ENCODE measurements around the gene ZNF331.
A peak's percentile ranks its signal among the peaks of the same experiment; 100 is the strongest.

The ZNF331 gene

DNA sequence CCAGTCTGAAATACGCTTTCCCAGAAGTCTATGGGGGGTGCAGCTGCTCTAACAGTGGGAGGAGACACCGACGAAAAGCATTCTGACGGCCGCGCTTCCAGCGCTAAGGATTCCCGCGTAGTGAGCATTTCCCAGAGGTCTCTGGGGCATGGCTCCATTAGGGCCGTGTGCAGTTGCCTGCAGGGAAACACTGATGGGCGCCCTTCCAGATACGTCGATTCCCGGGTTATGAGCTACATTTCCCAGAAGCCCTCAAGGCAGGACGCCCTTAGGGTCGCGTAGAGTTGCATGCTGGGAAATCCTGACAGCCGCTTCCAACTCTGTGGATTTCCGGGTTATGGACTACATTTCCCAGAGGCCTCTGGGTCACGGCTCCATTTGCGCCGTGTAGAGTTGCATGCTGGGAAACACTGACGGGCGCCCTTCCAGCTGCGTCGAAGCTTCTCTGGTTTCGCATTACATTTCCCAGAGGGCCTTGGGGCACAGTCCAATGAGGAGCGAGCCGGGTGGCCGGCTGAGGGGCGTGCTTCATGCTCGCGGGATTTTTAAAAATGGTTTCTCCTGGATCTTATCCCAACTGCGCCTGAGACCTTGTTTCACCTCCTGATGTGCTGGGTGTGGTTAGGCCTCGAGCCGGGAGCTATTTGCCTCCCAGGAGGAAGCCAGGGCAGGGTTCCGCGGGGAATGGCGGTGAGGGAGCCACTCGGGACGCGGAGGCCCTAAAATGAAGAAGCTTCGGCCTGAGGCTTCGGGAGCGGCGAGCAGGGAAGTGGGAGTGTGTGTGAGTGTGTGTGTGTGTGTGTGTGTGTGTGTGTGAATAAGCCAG, 17.2 kb upstream of the ZNF331 start:
- H3K27me3 ChIP-seq (ENCODE audit: insufficient read depth, low read length, poor library complexity) = no peaks in the 10 kb centered on the region
- peak; percentile 96 for ATAC-seq (ENCODE audit: insufficient read depth, low read depth)

DNA sequence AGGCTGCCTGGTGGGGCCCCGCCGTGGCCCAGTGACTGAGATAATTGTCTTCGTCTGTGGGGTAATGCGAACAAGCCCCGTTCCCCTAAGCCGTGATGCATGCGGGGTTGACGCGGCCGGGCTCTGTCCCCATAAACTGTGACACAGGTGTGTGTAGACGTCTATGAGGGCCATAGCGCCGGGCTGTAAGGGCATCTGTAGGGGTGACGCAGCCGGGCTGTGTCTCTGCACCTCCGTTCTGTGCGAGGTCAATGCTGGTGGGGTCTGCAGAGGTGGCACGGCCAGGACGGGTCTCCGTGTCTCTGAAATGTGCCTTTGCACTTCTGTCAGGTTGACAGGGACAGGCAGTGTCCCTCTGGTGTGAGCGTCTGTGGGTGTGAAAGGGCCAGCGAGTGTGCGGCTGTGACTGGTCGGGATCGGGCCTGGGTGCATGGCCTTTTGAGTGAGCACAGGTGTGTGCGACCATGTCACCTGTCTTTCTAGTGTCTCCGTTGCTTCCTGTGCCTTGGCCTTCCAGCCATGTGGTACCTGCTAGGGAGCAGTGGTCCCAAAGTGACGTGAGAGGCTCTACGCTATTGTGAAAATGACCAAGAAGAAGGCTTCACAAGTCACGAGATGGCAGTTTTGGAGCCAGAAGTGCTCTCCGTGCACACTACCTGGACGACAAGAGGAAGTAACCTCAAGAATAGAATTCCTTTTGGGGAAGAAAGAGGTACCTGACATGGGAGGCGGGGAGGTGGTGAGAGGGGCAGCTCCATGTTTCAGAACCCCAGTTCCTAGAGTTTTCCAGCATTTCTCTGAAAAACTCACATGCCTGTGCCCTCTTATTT, 16.4 kb upstream of the ZNF331 start:
- Histone ChIP-seq H3K4me1 (ENCODE audit: insufficient read depth, low read length) (peaks cover 32% of the 10 kb centered on the region), H3K27ac (ENCODE audit: low read length) (peak overlapping the region; percentile 80), H3K4me3 (ENCODE audit: low read depth in 1 of 2, low read length in 2 of 2) (peak overlapping the region; percentile 71 to 96), H3K79me2 (ENCODE audit: insufficient read depth, low read length) (peaks cover 31% of the 10 kb centered on the region), H3K9ac (ENCODE audit: low read depth, low read length) (peak overlapping the region; percentile 70), H3K9me3 (ENCODE audit: insufficient read depth, low read length, severe bottlenecking) (peaks cover 10% of the 10 kb centered on the region), H3K4me2 (ENCODE audit: insufficient read depth, low read length) (peak overlapping the region; percentile 91), H4K20me1 (ENCODE audit: insufficient read depth, low read length) (no peaks in the 10 kb centered on the region), H3K27me3 (ENCODE audit: insufficient read depth, low read length, poor library complexity) (no peaks in the 10 kb centered on the region), H2AFZ (ENCODE audit: low read depth, low read length) (peak overlapping the region; percentile 100), H3K36me3 (ENCODE audit: insufficient read depth, low read length) (peaks cover 29% of the 10 kb centered on the region)
- TF ChIP-seq CTCF (IDR thresholded peaks at IDR 0.05; ENCODE audit: borderline replicate concordance, extremely low read depth, low read length, poor library complexity, severe bottlenecking) (no peak), EZH2 (IDR thresholded peaks at IDR 0.05; ENCODE audit: borderline replicate concordance, low read depth, low read length, severe bottlenecking) (no peak)
- ATAC-seq (ENCODE audit: insufficient read depth, low read depth) (no peak), DNase-seq (no peak)

More for the DNA sequence above, 17.2 kb upstream of the ZNF331 start:
- Histone ChIP-seq H3K4me3 (ENCODE audit: low read depth in 1 of 2, low read length in 2 of 2) (peak overlapping the region; percentile 71 to 96), H3K4me1 (ENCODE audit: insufficient read depth, low read length) (peaks cover 32% of the 10 kb centered on the region), H3K9me3 (ENCODE audit: insufficient read depth, low read length, severe bottlenecking) (peaks cover 10% of the 10 kb centered on the region), H3K27ac (ENCODE audit: low read length) (peak overlapping the region; percentile 80), H4K20me1 (ENCODE audit: insufficient read depth, low read length) (no peaks in the 10 kb centered on the region), H3K79me2 (ENCODE audit: insufficient read depth, low read length) (peaks cover 26% of the 10 kb centered on the region), H2AFZ (ENCODE audit: low read depth, low read length) (peak overlapping the region; percentile 100), H3K9ac (ENCODE audit: low read depth, low read length) (peak overlapping the region; percentile 70), H3K4me2 (ENCODE audit: insufficient read depth, low read length) (peak overlapping the region; percentile 91), H3K36me3 (ENCODE audit: insufficient read depth, low read length) (peaks cover 25% of the 10 kb centered on the region)
- TF ChIP-seq CTCF (IDR thresholded peaks at IDR 0.05; ENCODE audit: borderline replicate concordance, extremely low read depth, low read length, poor library complexity, severe bottlenecking) (no peak), EZH2 (IDR thresholded peaks at IDR 0.05; ENCODE audit: borderline replicate concordance, low read depth, low read length, severe bottlenecking) (no peak)
- DNase-seq = peak; percentile 96

- Histone ChIP-seq H4K20me1 (ENCODE audit: insufficient read depth, low read length) (no peaks in the 10 kb centered on the region), H3K36me3 (ENCODE audit: insufficient read depth, low read length) (peaks cover 52% of the 10 kb centered on the region), H3K9ac (ENCODE audit: low read depth, low read length) (no peak overlapping the region), H3K27ac (ENCODE audit: low read length) (no peak overlapping the region), H3K4me1 (ENCODE audit: insufficient read depth, low read length) (peaks cover 15% of the 10 kb centered on the region), H3K27me3 (ENCODE audit: insufficient read depth, low read length, poor library complexity) (no peaks in the 10 kb centered on the region), H3K4me3 (ENCODE audit: low read depth in 1 of 2, low read length in 2 of 2) (no peak overlapping the region), H2AFZ (ENCODE audit: low read depth, low read length) (no peak overlapping the region), H3K9me3 (ENCODE audit: insufficient read depth, low read length, severe bottlenecking) (peaks cover 3% of the 10 kb centered on the region), H3K79me2 (ENCODE audit: insufficient read depth, low read length) (peaks cover 31% of the 10 kb centered on the region), H3K4me2 (ENCODE audit: insufficient read depth, low read length) (no peak overlapping the region)
- no peak for ATAC-seq (ENCODE audit: insufficient read depth, low read depth)
- no peak for TF ChIP-seq EZH2 (IDR thresholded peaks at IDR 0.05; ENCODE audit: borderline replicate concordance, low read depth, low read length, severe bottlenecking)
- no peak for TF ChIP-seq CTCF (IDR thresholded peaks at IDR 0.05; ENCODE audit: borderline replicate concordance, extremely low read depth, low read length, poor library complexity, severe bottlenecking)
- DNase-seq = no peak
These were observed 12.0 kb upstream of the ZNF331 start for GRCh38 chr19:53525922-53526321.
